ENCODE data around the gene SNX6.
"Not testable (repeated sequence)": the region's sequence is repeated elsewhere in the genome, so short reads cannot be mapped to it uniquely, and the experiment has no call there.

Gene SNX6

GRCh38 chr14:34634360-34634771 is 4.4 kb upstream of the SNX6 start:
- DNase-seq = not testable (repeated sequence)

GRCh38 chr14:34633742-34634141 is 3.8 kb upstream of the SNX6 start:
- no peak for DNase-seq

- no peak for DNase-seq
Measured at GRCh38 chr14:34632411-34632978, 2.5 kb upstream of the SNX6 start.

- peak in 1 of 56 donors; percentile 4 for DNase-seq
Measured at GRCh38 chr14:34629344-34629656, 648 bp downstream of the SNX6 start.

GRCh38 chr14:34628681-34629135 is 1.2 kb downstream of the SNX6 start:
- DNase-seq = no peak

GRCh38 chr14:34623506-34623905 is 6.4 kb downstream of the SNX6 start:
- no peak for DNase-seq

- DNase-seq = no peak
Measured at GRCh38 chr14:34620839-34621238, 9.1 kb downstream of the SNX6 start.

GRCh38 chr14:34620115-34620514 is 9.8 kb downstream of the SNX6 start:
- DNase-seq = no peak

- no peak for DNase-seq
Measured at GRCh38 chr14:34619471-34619870, 10.5 kb downstream of the SNX6 start.

- DNase-seq = no peak
Measured at GRCh38 chr14:34616360-34616759, 13.6 kb downstream of the SNX6 start.

- DNase-seq = no peak
Measured at GRCh38 chr14:34615507-34615906, 14.4 kb downstream of the SNX6 start.

GRCh38 chr14:34614638-34615037 is 15.3 kb downstream of the SNX6 start:
- DNase-seq = no peak

GRCh38 chr14:34610101-34610500 is 19.8 kb downstream of the SNX6 start:
- DNase-seq = no peak

GRCh38 chr14:34605461-34605860 is 24.5 kb downstream of the SNX6 start:
- DNase-seq = no peak

GRCh38 chr14:34604995-34605394 is 25.0 kb downstream of the SNX6 start:
- DNase-seq = no peak

- no peak for DNase-seq
Measured at GRCh38 chr14:34596891-34597290, 33.1 kb downstream of the SNX6 start.

- DNase-seq = no peak
Measured at GRCh38 chr14:34593740-34594375, 36.1 kb downstream of the SNX6 start.

GRCh38 chr14:34592623-34593022 is 37.3 kb downstream of the SNX6 start:
- no peak for DNase-seq

GRCh38 chr14:34583525-34583924 is 46.4 kb downstream of the SNX6 start:
- no peak for DNase-seq

- no peak for DNase-seq
Measured at GRCh38 chr14:34582117-34582680, 47.7 kb downstream of the SNX6 start.

GRCh38 chr14:34580381-34580780 is 49.6 kb downstream of the SNX6 start:
- DNase-seq = no peak

- no peak for DNase-seq
Measured at GRCh38 chr14:34571771-34572170, 58.2 kb downstream of the SNX6 start.

- DNase-seq = no peak
Measured at GRCh38 chr14:34569750-34570149, 60.2 kb downstream of the SNX6 start.

Data from amygdala (tissue), 56 donors.